NCI-H748 (cell line): ENCODE data around the gene LGALS12.

ENCODE experiments used
- DNase-seq: peaks from one replicate; lab custom pipeline; 2025; ENCODE audit not compliant: unreplicated experiment; lab: John Stamatoyannopoulos, UW

LGALS12 gene

GRCh38 chr11:63505857-63506528 lies at the start of gene LGALS12:
Gene LGALS12 (plus strand): TSS chr11:63506084. CDS start chr11:63506459, 375 bp downstream.
- DNase-seq = no peak

- DNase-seq = no peak
These were observed 46.3 kb upstream of the LGALS12 start for GRCh38 chr11:63459586-63459985.

GRCh38 chr11:63462137-63462536 lies 43.7 kb upstream of the LGALS12 start:
- no peak for DNase-seq

- no peak for DNase-seq
These were observed 35.6 kb upstream of the LGALS12 start for GRCh38 chr11:63470311-63470710.

- DNase-seq = no peak
These were observed 33.5 kb upstream of the LGALS12 start for GRCh38 chr11:63472372-63472771.

- no peak for DNase-seq
These were observed 29.3 kb upstream of the LGALS12 start for GRCh38 chr11:63476618-63477017.

- peak; percentile 70 for DNase-seq
These were observed 27.0 kb upstream of the LGALS12 start for GRCh38 chr11:63478896-63479295.

- no peak for DNase-seq
These were observed 25.8 kb upstream of the LGALS12 start for GRCh38 chr11:63480039-63480438.

- DNase-seq = no peak
These were observed 20.1 kb upstream of the LGALS12 start for GRCh38 chr11:63485777-63486176.

- DNase-seq = no peak
These were observed 17.1 kb upstream of the LGALS12 start for GRCh38 chr11:63488789-63489188.

- DNase-seq = no peak
These were observed 16.0 kb upstream of the LGALS12 start for GRCh38 chr11:63489879-63490278.

- peak; percentile 17 for DNase-seq
These were observed 15.2 kb upstream of the LGALS12 start, which contains the start of gene PLAAT5 for GRCh38 chr11:63490551-63491239. Gene PLAAT5 (minus strand): TSS chr11:63491167. CDS start chr11:63491034, 133 bp downstream.

- DNase-seq = no peak
These were observed 14.7 kb upstream of the LGALS12 start for GRCh38 chr11:63491240-63491587.

GRCh38 chr11:63491636-63492372 lies 14.1 kb upstream of the LGALS12 start:
- no peak for DNase-seq

- no peak for DNase-seq
These were observed 13.4 kb upstream of the LGALS12 start for GRCh38 chr11:63492441-63492840.

GRCh38 chr11:63493127-63493526 lies 12.8 kb upstream of the LGALS12 start:
- DNase-seq = no peak

GRCh38 chr11:63494975-63495374 lies 10.9 kb upstream of the LGALS12 start:
- no peak for DNase-seq

GRCh38 chr11:63499874-63500273 lies 6.0 kb upstream of the LGALS12 start:
- DNase-seq = no peak

GRCh38 chr11:63501236-63501635 lies 4.6 kb upstream of the LGALS12 start:
- DNase-seq = no peak

GRCh38 chr11:63502252-63502820 lies 3.5 kb upstream of the LGALS12 start:
- no peak for DNase-seq

GRCh38 chr11:63503492-63503891 lies 2.4 kb upstream of the LGALS12 start:
- no peak for DNase-seq

- DNase-seq = no peak
These were observed 1.8 kb upstream of the LGALS12 start for GRCh38 chr11:63504054-63504453.
